Endometrial microvascular endothelial cells (primary cell): ENCODE measurements around the gene KRTAP6-1. TPM values are rescaled to one million over a fixed set of nuclear protein-coding genes. Genes with fewer than 3 reads are reported as not detected.

Experiments used
- in situ Hi-C: cut with HindIII; loops from 2 replicates; pipeline ENCODE4 v1.10.0; 2017; ENCODE audit warnings: low sequenced_read_pairs, low pct_unique_long_range_greater_than_20kb; ENCODE audit errors: inconsistent ontology term
- total RNA-seq: library from RNA; depleted of rRNA; stranded (reverse); fragments of >200 nt; gene quantifications from one replicate; pipeline ENCODE4 v1.2.3, GENCODE V29; 2015; ENCODE audit errors: inconsistent ontology term

KRTAP6-1 gene
- total RNA-seq, 1 donor from 2014 or later: not detected

GRCh38 chr21:30582870-30583269, 30.9 kb downstream of the KRTAP6-1 start:
- in situ Hi-C loops: no loop called here

- in situ Hi-C loops: no loop called here
Measured at GRCh38 chr21:30580132-30580531, 33.6 kb downstream of the KRTAP6-1 start.

GRCh38 chr21:30579346-30579745, 34.4 kb downstream of the KRTAP6-1 start:
- in situ Hi-C loops: no loop called here

- in situ Hi-C loops: no loop called here
Measured at GRCh38 chr21:30577766-30578165, 36.0 kb downstream of the KRTAP6-1 start.

GRCh38 chr21:30567617-30568016, 46.1 kb downstream of the KRTAP6-1 start:
- in situ Hi-C loops: no loop called here

- in situ Hi-C loops: no loop called here
Measured at GRCh38 chr21:30563630-30564029, 50.1 kb downstream of the KRTAP6-1 start.

Other genes with a start within 250 kb of the KRTAP6-1 start
- gene KRTAP13-2, start 241.7 kb downstream of the KRTAP6-1 start, total RNA-seq: not detected
- gene KRTAP13-1, start 217.9 kb downstream of the KRTAP6-1 start, total RNA-seq: not detected
- gene KRTAP13-3, start 188.0 kb downstream of the KRTAP6-1 start, total RNA-seq: not detected
- gene KRTAP13-4, start 183.7 kb downstream of the KRTAP6-1 start, total RNA-seq: not detected
- not detected for gene KRTAP15-1, start 173.7 kb downstream of the KRTAP6-1 start, total RNA-seq
- not detected for gene KRTAP19-1, start 133.6 kb downstream of the KRTAP6-1 start, total RNA-seq
- not detected for gene KRTAP19-2, start 126.5 kb downstream of the KRTAP6-1 start, total RNA-seq
- not detected for gene KRTAP19-3, start 121.9 kb downstream of the KRTAP6-1 start, total RNA-seq
- not detected for gene KRTAP19-4, start 116.8 kb downstream of the KRTAP6-1 start, total RNA-seq
- gene KRTAP19-5, start 111.8 kb downstream of the KRTAP6-1 start, total RNA-seq: not detected
- gene KRTAP19-6, start 72.1 kb downstream of the KRTAP6-1 start, total RNA-seq: not detected
- gene KRTAP19-7, start 52.6 kb downstream of the KRTAP6-1 start, total RNA-seq: not detected
- gene KRTAP22-2, start 23.5 kb downstream of the KRTAP6-1 start, total RNA-seq: not detected
- gene KRTAP6-3, start 21.5 kb downstream of the KRTAP6-1 start, total RNA-seq: not detected
- not detected for gene KRTAP6-2, start 15.0 kb downstream of the KRTAP6-1 start, total RNA-seq
- not detected for gene KRTAP22-1, start 12.8 kb downstream of the KRTAP6-1 start, total RNA-seq
- not detected for gene KRTAP20-1, start 2.5 kb upstream of the KRTAP6-1 start, total RNA-seq
- gene KRTAP20-4, start 6.7 kb upstream of the KRTAP6-1 start, total RNA-seq: not detected
- gene KRTAP20-2, start 21.3 kb upstream of the KRTAP6-1 start, total RNA-seq: not detected
- gene KRTAP20-3, start 28.9 kb upstream of the KRTAP6-1 start, total RNA-seq: not detected
- not detected for gene KRTAP21-3, start 104.8 kb upstream of the KRTAP6-1 start, total RNA-seq
- gene KRTAP21-2, start 133.3 kb upstream of the KRTAP6-1 start, total RNA-seq: not detected
- not detected for gene KRTAP21-1, start 141.5 kb upstream of the KRTAP6-1 start, total RNA-seq
- not detected for gene KRTAP8-1, start 199.3 kb upstream of the KRTAP6-1 start, total RNA-seq
- gene KRTAP7-1, start 215.8 kb upstream of the KRTAP6-1 start, total RNA-seq: not detected